GM10266 (cell line): ENCODE measurements around the gene C21orf91.

ENCODE experiments used
- DNase-seq: peaks from one replicate; pipeline ENCODE4 v3.0.0; 2012; ENCODE audit errors: extremely low spot score
- TF ChIP-seq, protein P1 (sequence below): IDR thresholded peaks from 2 replicates; pipeline ENCODE4 v1.5.1; 2012; ENCODE audit warnings: mild to moderate bottlenecking, low read depth; ENCODE audit not compliant: control insufficient read depth, insufficient read depth; ENCODE audit errors: missing control alignments

C21orf91 gene

DNA sequence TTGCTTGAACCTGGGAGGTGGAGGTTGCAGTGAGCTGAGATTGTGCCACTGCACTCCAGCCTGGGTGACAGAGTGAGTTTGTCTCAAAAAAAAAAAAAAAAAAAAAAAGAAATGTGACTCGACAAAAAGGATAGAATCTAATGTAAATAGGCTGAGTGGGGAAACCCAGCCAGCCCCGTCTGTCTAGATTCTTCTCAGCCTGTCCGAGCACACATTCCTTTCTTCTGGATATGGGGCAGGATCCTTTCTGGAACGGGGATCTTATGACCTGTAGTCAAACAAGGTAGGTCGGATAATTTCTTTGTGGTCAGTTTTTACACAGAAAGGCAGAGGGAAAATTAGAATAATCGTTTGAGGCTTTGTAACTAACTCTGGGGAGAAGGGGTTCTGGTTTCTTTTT, 74.1 kb downstream of the C21orf91 start:
- no peak for DNase-seq
- TF ChIP-seq, protein P1, sequence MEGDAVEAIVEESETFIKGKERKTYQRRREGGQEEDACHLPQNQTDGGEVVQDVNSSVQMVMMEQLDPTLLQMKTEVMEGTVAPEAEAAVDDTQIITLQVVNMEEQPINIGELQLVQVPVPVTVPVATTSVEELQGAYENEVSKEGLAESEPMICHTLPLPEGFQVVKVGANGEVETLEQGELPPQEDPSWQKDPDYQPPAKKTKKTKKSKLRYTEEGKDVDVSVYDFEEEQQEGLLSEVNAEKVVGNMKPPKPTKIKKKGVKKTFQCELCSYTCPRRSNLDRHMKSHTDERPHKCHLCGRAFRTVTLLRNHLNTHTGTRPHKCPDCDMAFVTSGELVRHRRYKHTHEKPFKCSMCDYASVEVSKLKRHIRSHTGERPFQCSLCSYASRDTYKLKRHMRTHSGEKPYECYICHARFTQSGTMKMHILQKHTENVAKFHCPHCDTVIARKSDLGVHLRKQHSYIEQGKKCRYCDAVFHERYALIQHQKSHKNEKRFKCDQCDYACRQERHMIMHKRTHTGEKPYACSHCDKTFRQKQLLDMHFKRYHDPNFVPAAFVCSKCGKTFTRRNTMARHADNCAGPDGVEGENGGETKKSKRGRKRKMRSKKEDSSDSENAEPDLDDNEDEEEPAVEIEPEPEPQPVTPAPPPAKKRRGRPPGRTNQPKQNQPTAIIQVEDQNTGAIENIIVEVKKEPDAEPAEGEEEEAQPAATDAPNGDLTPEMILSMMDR: no peak

- DNase-seq: no peak
- TF ChIP-seq, protein P1: no peak
Observed at GRCh38 chr21:17742940-17743592, 76.1 kb downstream of the C21orf91 start.

GRCh38 chr21:17742181-17742580, 77.0 kb downstream of the C21orf91 start:
- TF ChIP-seq, protein P1: no peak
- no peak for DNase-seq
